Measurements from ENCODE around the gene ZNG1F.
"Not testable (repeated sequence)": the region's sequence is repeated elsewhere in the genome, so short reads cannot be mapped to it uniquely, and the experiment has no call there.

Gene ZNG1F

DNA sequence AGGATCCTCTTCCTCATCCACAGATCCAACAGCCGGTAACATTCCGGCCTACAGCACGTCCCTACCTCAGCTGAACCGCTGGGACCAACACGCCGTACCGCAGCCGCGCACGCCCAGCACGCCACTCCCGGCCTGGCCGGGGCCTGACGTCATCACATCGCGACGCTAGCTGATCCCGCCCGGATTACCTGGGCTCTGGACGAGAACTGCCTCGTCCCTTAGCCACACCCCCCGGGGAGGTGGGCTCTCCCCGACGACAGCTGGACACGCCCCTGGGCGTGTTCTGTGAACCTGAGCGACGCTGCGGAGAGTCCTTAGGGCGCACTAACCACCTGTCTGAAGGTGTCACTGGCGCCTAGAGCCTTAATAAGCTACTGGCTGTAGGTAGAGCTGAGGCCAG, at the start of gene ZNG1F:
Gene ZNG1F, minus strand, starts transcription at position 101 of the 400 bp plus-strand sequence. Its CDS starts 59 bp downstream, at position 42.
- DNase-seq (ENCODE audit: low read depth) = not testable (repeated sequence)

DNA sequence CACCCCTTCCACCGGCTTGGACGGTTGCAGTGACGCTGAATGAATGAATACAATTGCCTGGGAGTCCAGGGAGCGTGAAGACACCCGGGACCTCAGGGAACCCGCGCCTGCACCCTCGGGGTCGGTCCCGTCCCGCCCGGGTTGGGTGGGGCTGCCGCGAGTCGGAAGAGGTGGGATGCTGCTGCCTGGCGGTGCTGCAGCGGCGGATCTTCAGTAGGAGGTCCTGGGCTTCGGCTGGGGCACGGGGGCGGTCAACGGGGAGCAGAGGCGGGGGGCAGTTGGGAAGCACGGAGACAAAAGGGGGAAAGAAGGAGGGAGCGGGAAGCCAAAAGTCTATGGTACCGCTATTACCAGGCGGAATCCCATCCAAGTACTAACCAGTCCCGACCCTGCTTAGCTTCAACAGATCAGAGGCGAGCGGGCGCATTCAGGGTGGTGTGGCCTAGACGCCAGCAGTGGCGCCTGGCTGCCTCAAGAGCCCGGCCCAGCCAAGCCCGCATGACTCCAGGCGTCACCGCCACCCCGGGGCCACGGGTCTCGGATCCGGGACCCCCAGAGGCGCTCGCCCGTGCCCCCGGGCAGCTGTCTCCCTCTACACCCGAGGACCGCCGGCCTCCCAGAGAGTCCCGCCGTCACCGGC, 48.1 kb upstream of the ZNG1F start:
- DNase-seq (ENCODE audit: low read depth) = peak; percentile 9

DNA sequence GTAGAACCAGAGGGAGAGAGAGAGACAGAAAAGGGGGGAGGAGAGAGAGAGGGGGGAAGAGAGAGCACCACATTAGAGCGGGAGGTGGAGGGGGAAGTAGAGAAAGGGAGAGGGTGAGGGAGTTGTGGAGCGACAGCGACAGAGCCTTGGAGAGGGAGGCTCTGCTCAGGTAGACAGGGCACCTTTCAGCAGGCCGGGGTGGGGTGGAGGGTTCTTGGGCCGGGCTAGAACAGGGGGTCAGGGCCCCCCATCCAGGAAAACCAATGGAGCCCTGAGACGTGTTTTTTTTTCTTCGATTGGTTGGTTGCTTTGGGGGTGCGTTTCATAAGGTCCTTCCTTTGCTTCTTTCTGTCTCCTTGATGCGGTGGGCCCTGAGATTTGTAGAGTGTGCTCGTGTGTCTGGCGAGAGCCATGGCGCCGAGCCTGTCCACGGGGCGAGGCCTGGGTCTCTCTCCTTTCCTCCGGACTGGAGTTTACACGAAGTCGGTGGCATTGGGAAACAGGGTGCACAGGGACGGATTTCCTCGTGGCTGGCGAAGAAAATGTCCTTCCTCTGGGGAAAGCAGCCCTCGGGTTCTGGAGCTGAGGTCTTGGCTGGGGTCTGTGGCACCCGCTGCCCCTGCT, 47.5 kb upstream of the ZNG1F start:
- not testable (repeated sequence) for DNase-seq (ENCODE audit: low read depth)

DNA sequence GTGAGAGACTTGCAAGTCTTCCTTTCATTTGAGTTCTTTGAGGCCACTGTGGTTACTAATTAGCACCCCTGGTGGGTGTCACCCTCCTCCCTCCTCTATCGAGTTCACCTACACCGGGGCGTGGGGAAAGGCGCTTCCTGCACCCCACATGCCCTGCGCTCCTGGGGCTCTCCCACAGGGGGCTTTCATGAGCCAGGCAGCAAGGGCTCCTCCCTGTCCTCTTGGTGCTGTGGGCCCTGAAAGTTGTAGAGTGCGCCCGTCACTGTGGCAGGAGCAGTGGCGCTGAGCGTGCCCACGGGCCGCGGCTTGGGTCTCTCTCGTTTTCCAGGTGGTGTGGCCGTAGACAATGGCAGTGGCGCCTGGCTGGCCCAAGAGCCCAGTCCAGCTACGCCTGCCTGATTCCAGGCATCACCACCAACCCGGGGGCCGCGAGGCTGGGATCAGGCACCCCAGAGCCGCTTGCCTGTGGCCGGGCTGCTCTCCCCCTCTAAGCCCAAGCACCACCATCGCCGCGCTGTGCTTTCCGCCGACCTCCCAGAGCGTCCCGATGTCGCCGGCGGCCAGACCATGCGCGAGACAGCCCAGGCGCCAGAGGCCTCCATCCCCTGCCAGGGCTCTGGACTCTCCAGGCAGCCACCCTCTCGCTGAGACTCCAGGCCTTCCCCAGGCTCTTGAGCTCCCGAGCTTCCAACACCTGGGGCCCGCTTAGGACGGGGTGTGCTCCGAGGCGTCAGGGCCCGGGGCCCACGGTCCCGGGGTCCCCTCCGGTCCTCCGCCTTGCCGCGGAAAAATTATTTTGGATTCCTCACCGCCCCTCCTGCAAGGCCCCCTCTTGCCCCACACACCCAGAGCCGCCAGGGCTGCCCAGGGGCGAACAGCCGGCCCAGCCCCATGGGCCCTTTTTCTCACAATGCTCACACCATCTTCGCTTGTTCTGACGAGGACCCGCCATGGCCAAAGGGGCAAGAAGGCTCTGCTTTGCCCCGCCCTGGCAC, 46.0 kb upstream of the ZNG1F start:
- DNase-seq (ENCODE audit: low read depth) = peak; percentile 4

DNA sequence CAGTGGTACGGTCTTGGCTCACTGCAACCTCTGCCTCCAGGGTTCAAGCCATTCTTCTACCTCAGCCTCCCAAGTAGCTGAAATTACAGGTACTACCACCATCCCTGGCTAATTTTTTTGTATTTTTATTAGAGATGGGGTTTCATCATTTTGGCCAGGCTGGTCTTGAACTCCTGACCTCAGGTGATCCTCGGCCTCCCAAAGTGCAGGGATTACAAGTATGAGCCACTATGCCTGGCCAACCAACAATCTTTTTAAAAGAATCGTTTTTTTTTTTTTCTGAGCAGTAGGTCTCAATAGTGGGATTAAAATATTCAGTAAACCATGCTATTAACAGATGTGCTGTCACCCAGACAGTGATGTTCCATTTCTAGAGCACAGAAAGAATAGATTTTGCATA, 45.1 kb upstream of the ZNG1F start:
- not testable (repeated sequence) for DNase-seq (ENCODE audit: low read depth)

DNA sequence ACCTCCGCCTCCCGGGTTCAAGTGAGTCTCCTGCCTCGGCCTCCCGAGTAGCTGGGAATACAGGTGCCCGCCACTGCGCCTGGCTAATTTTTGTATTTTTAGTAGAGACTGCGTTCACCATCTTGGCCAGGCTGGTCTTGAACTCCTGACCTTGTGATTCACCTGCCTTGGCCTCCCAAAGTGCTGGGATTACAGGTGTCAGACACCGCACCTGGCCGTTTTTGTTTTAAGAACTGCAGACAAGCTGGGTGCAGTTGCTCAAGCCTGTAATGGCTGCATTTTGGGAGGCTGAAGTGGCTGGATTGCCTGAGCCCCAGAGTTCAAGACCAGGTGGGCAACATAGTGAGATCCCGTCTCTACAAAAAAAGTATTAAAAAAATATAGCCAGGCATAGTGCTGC, 43.2 kb upstream of the ZNG1F start:
- not testable (repeated sequence) for DNase-seq (ENCODE audit: low read depth)

DNA sequence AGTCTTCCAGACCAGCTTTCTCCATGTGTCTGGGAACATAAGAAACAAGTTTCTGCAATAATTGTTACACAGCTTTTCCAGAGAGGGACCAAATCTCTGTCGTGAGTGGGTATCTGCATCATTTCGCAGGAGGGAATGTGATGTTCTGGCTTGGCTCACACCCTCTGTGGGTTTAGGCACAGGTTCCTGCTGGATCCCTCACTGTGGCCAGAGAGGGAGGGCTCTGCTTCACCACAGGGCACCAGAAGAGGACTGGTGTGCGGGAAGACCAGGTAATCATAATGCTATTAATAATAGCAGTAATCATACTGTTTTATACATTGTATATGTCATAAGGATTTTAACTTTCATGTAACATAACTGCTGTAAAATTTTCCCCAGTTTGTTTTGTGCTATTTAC, 41.3 kb upstream of the ZNG1F start:
- DNase-seq (ENCODE audit: low read depth) = peak; percentile 8

DNA sequence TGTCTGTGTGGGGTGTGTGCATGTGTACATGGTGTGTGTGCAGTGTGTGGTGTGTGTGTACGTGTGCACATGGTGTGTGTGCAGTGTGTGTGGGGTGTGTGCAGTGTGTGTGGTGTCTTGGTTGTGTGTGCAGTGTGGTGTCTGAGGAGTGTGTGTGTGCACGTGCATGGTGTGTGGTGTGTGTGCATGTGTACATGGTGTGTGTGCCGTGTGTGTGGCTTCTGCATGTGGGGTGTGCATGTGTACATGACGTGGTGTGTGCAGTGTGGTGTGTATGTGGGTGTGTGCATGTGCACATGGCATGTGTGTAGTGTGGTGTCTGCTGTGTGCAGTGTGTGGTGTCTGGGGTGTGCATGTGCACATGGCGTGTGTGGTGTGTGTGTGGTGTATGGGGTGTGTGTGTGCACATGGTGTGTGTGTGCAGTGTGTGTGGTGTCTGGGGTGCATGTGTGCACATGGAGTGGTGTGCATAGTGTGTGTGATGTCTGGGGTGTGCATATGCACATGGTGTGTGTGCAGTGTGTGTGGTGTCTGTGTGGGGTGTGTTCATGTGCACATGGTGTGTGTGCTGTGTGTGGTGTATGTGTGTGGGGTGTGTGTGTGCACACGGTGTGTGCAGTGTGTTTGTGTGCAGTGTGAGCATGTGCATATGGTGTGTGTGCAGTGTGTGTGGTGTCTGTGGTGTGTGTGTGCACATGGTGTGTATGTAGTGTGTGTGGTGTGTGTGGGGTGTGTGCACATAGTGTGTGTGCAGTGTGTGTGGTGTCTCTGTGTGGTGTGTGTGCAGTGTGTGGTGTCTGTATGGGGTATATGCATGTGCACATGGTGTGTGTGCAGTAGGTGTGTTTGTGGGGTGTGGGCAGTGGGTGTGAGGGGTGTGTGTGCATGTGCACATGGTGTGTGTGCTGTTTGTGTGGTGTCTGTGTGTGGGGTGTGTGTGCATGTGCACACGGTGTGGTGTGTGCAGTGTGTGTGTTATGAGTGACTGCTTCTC, 40.6 kb upstream of the ZNG1F start:
- peak; percentile 3 for DNase-seq (ENCODE audit: low read depth)

DNA sequence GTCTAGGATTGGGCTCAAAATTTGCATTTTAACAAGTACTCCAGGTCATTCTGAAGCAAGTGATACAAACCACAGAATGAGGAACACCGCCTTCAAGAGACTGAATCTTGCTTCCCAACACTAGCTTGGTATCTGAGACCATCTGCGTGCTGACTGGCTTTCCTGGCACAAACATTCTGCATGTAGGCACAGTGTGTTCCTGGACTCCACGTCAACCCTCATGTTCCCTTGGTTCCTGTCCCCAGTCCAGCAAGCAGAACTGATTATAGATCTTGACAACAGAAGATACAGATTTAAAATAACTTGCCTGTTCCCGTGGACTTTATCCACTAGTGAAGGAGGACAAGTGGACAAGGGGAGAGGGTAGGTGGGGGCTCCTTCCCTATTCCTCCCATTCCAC, 30.7 kb upstream of the ZNG1F start:
- not testable (repeated sequence) for DNase-seq (ENCODE audit: low read depth)

DNA sequence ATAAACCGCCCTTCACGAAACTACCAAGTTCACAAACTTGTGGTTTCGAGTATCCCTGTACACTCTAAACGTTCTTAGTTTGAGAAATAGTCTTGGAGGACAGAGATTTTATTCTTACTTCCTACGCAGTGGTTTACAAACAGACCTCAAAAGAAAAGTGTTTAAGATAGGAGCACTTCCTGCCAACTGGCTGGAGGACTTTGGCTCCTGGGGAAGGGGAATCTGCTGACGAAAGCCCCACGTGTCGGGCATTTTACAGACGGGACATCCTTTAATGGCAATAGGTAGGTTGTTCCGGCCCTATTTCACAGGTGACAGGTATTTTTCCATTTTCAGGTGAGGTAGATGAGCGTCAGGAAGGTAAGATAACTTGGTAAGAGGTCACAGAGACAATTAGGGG, 678 bp downstream of the ZNG1F start:
- DNase-seq (ENCODE audit: low read depth) = not testable (repeated sequence)

DNA sequence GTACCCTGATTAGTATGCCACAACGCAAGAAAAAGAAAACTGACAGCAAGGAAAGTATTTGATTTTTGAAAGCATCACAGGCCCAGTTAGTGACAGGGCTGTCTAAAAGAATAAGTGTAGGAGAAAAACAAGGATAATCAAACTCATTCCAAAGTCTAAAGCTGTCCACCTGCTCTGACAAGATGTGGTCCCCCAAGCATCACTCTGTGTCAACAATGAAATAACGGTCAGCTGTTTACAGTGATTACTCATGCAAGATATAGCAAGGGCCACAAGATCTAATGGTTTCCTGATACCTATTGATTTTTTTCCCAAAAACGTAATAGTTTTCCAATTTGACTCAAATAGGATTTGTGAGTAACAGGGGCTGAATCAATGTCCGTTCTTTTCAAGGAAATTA, 14.1 kb downstream of the ZNG1F start:
- DNase-seq (ENCODE audit: low read depth) = peak; percentile 0

DNA sequence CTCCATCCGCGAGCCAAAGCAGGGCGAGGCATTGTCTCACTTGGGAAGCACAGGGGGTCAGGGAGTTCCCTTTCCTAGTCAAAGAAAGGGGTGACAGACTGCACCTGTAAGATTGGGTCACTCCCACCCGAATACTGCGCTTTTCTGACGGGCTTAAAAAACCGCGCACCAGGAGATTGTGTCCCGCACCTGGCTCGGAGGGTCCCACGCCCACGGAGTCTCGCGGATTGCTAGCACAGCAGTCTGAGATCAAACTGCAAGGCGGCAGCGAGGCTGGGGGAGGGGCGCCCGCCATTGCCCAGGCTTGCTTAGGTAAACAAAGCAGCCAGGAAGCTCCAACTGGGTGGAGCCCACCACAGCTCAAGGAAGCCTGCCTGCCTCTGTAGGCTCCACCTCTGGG, 39.0 kb downstream of the ZNG1F start:
- not testable (repeated sequence) for DNase-seq (ENCODE audit: low read depth)

DNA sequence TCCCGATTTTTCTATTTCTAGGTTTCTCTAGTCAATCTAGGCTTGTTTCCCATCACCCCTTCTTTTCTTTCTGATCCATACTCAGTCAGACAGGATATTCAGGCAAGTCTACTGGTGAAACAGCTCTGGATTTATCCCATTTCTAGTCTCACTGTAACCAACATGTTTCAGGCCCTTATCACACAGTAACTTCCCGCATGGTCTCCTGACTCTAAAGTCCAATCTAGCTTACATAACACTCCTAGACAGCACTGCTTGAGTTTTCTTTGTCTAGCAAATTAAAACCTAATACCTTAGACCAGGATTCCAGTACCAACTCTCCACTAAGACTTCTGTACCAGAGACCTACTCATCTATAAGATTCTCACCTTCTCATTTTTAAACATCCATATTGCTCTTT, 47.2 kb downstream of the ZNG1F start:
- not testable (repeated sequence) for DNase-seq (ENCODE audit: low read depth)

DNA sequence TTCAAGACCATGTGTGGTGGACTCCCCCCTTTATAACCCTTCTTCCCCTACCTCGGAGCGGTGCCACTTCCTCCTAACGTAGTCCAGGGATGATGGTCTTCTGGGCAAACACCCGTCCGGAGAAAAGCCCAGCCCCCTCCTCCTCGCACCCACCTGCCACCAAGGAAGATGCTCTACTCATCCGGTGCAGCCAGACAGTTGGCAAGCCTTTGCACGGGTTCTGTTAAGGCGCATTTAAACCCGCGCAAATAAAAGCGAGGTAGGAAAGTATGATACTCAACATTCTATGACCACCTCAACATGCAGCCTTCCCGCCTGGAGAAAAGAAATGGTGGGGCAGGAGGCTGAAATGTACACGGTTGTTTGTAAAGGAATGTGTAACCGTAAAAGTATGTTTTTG, 60.5 kb downstream of the ZNG1F start, which contains the start of gene FOXD4L6:
Gene FOXD4L6, minus strand, starts transcription at position 101 of the 400 bp plus-strand sequence. CDS start 298 bp downstream, outside the sequence.
- DNase-seq (ENCODE audit: low read depth) = not testable (repeated sequence)

DNA sequence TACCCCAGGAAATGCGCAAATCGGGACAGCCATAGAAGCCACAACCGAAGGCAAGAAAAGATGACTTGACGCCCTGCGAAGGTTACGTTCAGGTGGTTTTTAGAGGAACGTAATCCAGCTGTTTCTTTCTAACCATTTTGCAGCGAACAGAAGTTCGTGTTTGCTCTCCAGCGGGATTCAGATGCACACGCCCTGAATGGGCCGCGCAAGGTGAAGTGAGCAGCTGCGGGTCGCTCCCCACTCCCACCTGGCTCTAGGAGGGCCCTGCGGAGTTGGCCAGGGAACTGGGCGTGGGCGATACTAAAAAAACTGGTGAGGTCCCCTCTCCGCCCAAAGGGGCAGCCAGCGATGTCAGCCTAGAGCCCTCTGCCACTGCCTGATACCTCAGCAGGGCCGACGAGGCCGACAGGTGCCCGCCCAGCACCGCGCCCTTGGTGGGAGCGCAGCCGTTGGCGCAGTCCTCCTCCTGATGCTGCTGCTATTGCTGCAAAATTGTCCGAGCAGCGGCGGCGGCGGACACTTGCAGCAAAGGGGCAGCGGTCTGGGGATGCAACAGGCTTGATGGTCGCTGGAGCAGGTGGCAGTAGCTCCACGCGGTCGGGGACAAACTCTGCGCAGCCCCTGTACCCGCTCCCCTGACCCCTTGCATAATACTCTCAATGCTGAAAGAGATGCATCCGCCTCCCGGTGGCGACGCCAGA, 62.2 kb downstream of the ZNG1F start:
- not testable (repeated sequence) for DNase-seq (ENCODE audit: low read depth)

DNA sequence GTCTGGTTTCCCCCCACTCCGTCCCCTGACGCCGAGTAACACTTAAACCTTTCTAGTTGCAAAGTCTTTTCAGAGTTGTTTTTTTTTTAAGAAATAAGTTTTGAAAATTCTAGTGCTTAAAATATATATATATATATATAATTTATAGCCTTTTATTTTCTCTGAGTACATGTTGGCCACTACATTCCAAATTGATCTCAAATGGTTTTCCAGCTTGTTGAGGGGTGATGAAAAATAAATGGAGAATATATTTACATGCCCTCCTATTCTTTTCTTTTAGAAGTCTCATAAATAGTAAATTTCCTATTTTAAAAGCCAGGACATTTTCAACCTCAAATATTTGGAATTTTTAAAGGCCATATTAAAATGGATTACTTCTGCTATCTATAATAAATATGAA, 63.2 kb downstream of the ZNG1F start:
- DNase-seq (ENCODE audit: low read depth) = not testable (repeated sequence)

DNA sequence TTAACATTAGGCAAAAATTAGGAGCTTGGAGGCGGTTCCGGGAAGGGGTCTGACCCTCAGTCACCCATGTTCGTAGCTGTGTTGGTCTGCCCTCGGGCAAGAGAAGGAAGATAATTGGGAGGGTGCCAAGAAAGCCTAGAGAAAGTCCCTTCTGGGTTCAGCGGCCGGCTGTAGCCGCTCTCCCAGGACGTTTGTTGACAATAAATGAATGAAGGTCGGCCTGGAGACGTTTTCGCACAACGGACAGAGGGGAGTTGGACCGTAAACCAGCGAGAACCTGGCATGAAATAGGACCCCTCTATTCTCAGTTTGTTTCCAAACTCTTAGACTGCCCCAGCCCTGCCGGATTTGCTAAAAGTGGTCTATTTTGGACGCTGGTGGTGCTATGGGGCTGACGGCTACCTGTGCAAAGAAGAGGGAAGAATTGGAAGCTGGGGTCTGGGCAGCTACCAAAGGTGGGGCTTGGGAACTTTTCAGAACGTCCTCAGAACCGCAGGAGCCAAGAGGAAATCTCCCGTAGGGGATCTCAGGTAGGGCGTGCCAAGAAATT, 63.9 kb downstream of the ZNG1F start:
- DNase-seq (ENCODE audit: low read depth) = not testable (repeated sequence)

DNA sequence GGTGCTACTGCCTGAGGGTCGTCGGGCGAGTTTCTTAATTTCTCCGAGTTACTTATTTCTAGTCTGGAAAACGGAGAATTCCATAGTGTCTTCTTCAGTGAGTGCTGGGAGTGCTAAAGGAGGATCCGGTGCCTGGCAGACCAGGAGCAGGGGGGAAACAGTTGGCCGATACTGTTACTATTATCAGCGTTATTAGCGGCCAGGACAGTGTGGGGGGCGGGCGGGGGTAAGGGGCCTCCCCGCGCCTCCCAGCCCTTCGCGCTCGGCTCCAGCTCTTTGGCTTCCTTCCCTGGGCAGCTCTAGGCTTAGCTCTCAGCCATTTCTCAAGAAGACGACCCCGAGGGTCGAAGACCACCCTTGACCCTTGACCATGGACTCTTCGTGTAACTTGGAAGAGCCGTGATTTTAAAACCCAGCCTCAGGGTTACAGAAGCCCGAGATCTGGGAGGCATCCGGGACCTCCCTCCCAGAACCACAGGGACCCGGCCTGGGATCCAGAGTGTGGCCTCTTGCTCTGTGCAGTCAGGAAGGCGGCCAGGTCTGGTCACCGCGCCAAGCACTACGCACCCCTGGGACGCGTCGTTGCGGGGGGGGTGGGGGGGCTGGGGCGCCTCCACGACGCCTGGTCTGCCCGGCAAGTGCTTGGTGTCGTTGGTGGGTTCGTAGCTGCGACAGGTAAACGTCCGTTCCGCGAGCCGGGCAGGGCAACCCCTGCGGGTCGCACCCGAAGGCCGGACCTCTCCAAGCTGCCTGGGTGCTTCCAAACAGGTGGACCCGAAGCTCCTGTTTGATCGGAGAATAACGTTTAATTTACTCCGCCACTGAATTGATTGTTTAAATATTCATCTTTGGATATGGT, 64.6 kb downstream of the ZNG1F start:
- not testable (repeated sequence) for DNase-seq (ENCODE audit: low read depth)

DNA sequence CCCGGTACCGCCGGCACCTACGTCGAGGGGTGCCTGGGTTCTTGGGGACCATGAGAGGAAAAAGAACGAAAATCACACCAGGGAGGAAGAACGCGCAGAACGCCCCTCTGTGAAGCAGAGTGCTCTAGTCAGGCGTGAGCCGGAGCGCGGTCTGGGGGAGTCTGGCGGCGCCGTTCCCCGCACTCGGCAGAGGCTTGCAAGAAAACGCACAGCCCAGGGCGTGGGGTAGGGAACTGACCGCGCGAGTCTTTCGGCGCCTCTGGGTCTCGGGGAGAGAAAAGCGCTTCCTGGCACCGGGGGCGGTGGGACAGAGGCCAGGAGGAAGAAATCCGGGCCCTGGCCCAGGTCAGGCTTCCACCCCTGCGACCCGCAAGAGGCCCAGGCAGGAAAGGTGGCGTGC, 65.3 kb downstream of the ZNG1F start:
- not testable (repeated sequence) for DNase-seq (ENCODE audit: low read depth)

All from ELR (cell line).